ENCODE measurements around the gene GSDMA. TPM values are rescaled to one million over a fixed set of nuclear protein-coding genes. Genes with fewer than 3 reads are reported as not detected.

GSDMA gene
- total RNA-seq, 4 donors from 2014 or later = 0.65 to 1.1 (median 0.72) TPM; not detected in 1

GRCh38 chr17:39950871-39951348, 11.9 kb upstream of the GSDMA start:
- no peak for DNase-seq (ENCODE audit: low spot score)
- no peak for TF ChIP-seq CTCF (IDR thresholded peaks at IDR 0.05)
- ATAC-seq (ENCODE audit: low FRiP score) = no peak

- DNase-seq (ENCODE audit: low spot score) (no peak), ATAC-seq (ENCODE audit: low FRiP score) (no peak)
- no peak for TF ChIP-seq CTCF (IDR thresholded peaks at IDR 0.05)
Observed at GRCh38 chr17:39951924-39952679, 10.7 kb upstream of the GSDMA start.

DNA sequence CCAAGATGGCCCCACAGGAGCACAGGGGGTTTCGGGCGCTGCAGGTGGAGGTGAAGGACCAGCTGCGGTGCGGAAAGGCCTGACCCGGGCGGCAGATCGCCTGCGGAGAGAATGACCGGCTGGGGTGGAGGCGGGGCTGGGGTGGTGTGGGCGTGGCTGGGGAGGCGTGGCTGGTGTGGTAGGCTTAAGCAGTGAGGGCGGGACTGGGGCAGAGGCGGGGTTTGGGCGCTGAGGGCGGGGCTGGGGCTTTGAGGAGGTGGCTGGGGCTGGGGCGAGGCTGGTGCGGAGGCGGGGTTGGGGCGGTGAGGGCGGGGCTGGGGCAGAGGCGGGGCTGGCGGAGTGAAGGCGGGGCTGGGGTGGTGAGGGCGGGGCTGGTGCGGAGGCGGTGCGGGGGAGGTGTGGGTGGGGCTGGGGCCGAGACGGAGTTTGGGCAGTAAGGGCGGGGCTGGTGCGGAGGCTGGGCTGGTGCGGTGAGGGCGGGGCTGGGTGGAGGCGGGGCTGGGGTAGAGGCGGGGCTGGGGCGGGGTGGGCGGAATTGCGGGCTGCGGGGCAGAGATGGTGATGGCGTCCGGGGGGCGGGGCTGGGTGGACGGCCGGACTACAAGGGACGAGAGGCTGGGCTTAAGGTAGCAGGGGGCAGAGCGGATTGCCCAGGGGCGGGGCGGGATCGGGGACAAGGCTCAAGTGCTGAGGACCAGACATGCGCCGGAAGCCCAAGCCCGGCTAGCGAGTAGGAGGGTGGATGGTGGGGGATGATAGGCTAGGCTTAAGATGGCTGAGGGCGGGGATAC, 9.9 kb upstream of the GSDMA start:
- TF ChIP-seq CTCF (IDR thresholded peaks at IDR 0.05) = no peak
- DNase-seq (ENCODE audit: low spot score) = peak; percentile 97
- peak; percentile 92 for ATAC-seq (ENCODE audit: low FRiP score)

DNA sequence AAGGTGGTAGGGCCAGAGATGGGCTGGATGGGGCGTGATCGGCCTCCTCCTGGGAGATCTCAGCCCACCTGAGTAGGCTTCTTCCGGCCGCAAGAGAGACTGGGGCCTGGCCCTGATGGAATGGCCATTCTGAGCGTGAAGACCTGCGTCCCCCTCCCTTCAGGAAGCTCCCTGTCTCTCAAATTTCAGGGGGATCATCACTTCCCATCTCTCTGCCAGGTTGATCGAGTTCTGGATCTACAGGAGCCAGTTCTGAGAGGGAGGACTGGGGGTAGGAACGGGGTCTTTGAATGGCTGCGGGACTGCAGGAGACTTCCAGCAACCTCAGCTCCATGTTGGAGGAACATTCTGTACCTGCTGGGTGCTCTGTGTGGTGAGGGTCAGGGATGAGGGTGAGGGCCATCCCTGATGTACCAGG, 9.3 kb upstream of the GSDMA start:
- ATAC-seq (ENCODE audit: low FRiP score) (no peak), DNase-seq (ENCODE audit: low spot score) (no peak)
- no peak for TF ChIP-seq CTCF (IDR thresholded peaks at IDR 0.05)

- no peak for TF ChIP-seq CTCF (IDR thresholded peaks at IDR 0.05)
- ATAC-seq (ENCODE audit: low FRiP score) (no peak), DNase-seq (ENCODE audit: low spot score) (no peak)
Observed at GRCh38 chr17:39954876-39955275, 7.9 kb upstream of the GSDMA start.

DNA sequence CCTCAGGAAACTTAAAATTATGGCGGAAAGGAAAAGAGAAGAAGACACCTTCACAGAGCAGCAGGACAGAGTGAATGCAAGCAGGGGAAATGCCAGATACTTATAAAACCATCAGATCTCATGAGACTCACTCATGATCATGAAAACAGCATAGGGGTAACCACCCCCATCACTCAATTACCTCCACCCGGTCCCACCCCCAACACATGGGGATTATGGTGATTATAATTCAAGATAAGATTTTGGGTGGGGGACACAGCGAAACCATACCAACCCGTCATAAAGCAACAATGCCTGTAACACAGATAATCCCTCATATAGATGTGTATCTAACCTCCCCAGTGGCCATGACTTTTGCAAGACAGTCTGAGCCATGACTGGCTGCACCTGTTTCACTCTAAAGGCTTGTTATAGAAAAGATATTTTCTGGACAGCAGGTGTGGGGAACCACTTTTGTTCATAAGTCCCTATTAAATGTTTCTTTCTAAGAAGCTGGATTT, 7.0 kb upstream of the GSDMA start:
- TF ChIP-seq CTCF (IDR thresholded peaks at IDR 0.05) = no peak
- no peak for DNase-seq (ENCODE audit: low spot score)
- no peak for ATAC-seq (ENCODE audit: low FRiP score)
